IMR-90 (cell line): ENCODE results near the gene CCNYL1. TPM values are rescaled to one million over a fixed set of nuclear protein-coding genes. Genes with fewer than 3 reads are reported as not detected.

ENCODE experiments used
- ATAC-seq: fragments of 200-7000 bp; cut with Tn5 transposase; 2 replicates; pipeline ENCODE4 v1.9.1; 2020; ENCODE audit warnings: low read depth, mild to moderate bottlenecking, moderate library complexity
- BruUV-seq: library from RNA; stranded (reverse); fragments of 400-500 nt; replicated peaks from 2 replicates; lab custom pipeline; 2021; lab: Mats Ljungman, UMichigan
- CTCF ChIA-PET: fragments of 300-600 bp; formaldehyde crosslinking; extraction: SDS; loops from one replicate; lab custom pipeline; 2021; ENCODE audit warnings: antibody characterized with exemption; lab: Yijun Ruan, JAX
- POLR2A ChIA-PET: fragments of 300-600 bp; sonication (Branson Sonifier 250); formaldehyde crosslinking; loops from one replicate; lab custom pipeline; 2022; ENCODE audit warnings: antibody characterized with exemption; ENCODE audit not compliant: unreplicated experiment; lab: Charles Lee
- DNase-seq: peaks from one replicate; pipeline ENCODE4 v3.0.0; 2013
- H2AFZ ChIP-seq: replicated peaks from 2 replicates; pipeline ENCODE3; 2013; ENCODE audit warnings: low read length, mild to moderate bottlenecking; ENCODE audit not compliant: poor library complexity
- H2AK5ac ChIP-seq: 2 replicates; pipeline ENCODE4 v1.6.1; 2013; ENCODE audit warnings: low read depth, low read length, inconsistent platforms
- H2AK9ac ChIP-seq: replicated peaks from 2 replicates; pipeline ENCODE3; 2013; ENCODE audit warnings: mild to moderate bottlenecking, low read depth, low read length, moderate library complexity; ENCODE audit not compliant: poor library complexity
- H2BK120ac ChIP-seq: 2 replicates; pipeline ENCODE4 v1.6.1; 2013; ENCODE audit warnings: low read depth, low read length, inconsistent platforms
- H2BK15ac ChIP-seq: 3 replicates; pipeline ENCODE4 v1.6.1; 2013; ENCODE audit warnings: low read depth, low read length, inconsistent platforms
- H2BK20ac ChIP-seq: 2 replicates; pipeline ENCODE4 v1.6.1; 2013; ENCODE audit warnings: low read depth, mild to moderate bottlenecking, inconsistent platforms, low read length, moderate library complexity
- H2BK5ac ChIP-seq: 2 replicates; pipeline ENCODE4 v1.6.1; 2013; ENCODE audit warnings: mild to moderate bottlenecking, low read depth, low read length, inconsistent platforms; ENCODE audit not compliant: poor library complexity, severe bottlenecking
- H3K14ac ChIP-seq: replicated peaks from 2 replicates; pipeline ENCODE4 v1.6.1; 2013; ENCODE audit warnings: low read depth, low read length, inconsistent platforms
- H3K18ac ChIP-seq: 2 replicates; pipeline ENCODE4 v1.6.1; 2013; ENCODE audit warnings: low read depth, low read length, control low read depth
- H3K23ac ChIP-seq: 2 replicates; pipeline ENCODE4 v1.6.1; 2013; ENCODE audit warnings: low read depth, low read length, inconsistent platforms
- H3K27ac ChIP-seq: 2 replicates; pipeline ENCODE4 v1.5.1; 2013; ENCODE audit warnings: mild to moderate bottlenecking, control low read depth, low read length; ENCODE audit not compliant: insufficient read depth
- H3K27me3 ChIP-seq: 2 replicates; pipeline ENCODE4 v1.6.1; 2013; ENCODE audit warnings: low read length; ENCODE audit not compliant: control insufficient read depth, insufficient read depth
- H3K36me3 ChIP-seq: 2 replicates; pipeline ENCODE4 v1.6.1; 2013; ENCODE audit warnings: low read length, mixed read lengths; ENCODE audit not compliant: control insufficient read depth, insufficient read depth
- H3K4ac ChIP-seq: 2 replicates; pipeline ENCODE4 v1.6.1; 2013; ENCODE audit warnings: low read depth, low read length, inconsistent platforms
- H3K4me1 ChIP-seq: 2 replicates; pipeline ENCODE4 v1.6.1; 2013; ENCODE audit warnings: low read length, mixed read lengths; ENCODE audit not compliant: control insufficient read depth, insufficient read depth
- H3K4me2 ChIP-seq: 2 replicates; pipeline ENCODE4 v1.6.1; 2013; ENCODE audit warnings: low read depth, mild to moderate bottlenecking, control low read depth, low read length, moderate library complexity
- H3K4me3 ChIP-seq: 2 replicates; pipeline ENCODE4 v1.5.1; 2013; ENCODE audit warnings: low read depth, mild to moderate bottlenecking, control low read depth, low read length, moderate library complexity; ENCODE audit not compliant: insufficient read depth
- H3K56ac ChIP-seq: 2 replicates; pipeline ENCODE4 v1.6.1; 2013; ENCODE audit warnings: low read length, inconsistent platforms; ENCODE audit not compliant: insufficient read depth; ENCODE audit errors: extremely low read depth
- H3K79me1 ChIP-seq, 2 experiments: 2 replicates each; pipeline ENCODE4 v1.6.1; 2013; ENCODE audit warnings: low read length in 2 of 2, inconsistent platforms in 1 of 2, low read depth in 1 of 2
- H3K9ac ChIP-seq: 2 replicates; pipeline ENCODE4 v1.6.1; 2013; ENCODE audit warnings: low read depth, low read length, control low read depth
- H3K9me1 ChIP-seq: 2 replicates; pipeline ENCODE4 v1.6.1; 2013; ENCODE audit warnings: low read length, inconsistent platforms; ENCODE audit not compliant: insufficient read depth
- H3K9me3 ChIP-seq: 2 replicates; pipeline ENCODE4 v1.6.1; 2013; ENCODE audit warnings: low read length; ENCODE audit not compliant: control insufficient read depth, insufficient read depth
- H4K20me1 ChIP-seq: 2 replicates; pipeline ENCODE4 v1.6.1; 2013; ENCODE audit warnings: low read length, inconsistent platforms; ENCODE audit not compliant: insufficient read depth
- H4K5ac ChIP-seq: 2 replicates; pipeline ENCODE4 v1.6.1; 2013; ENCODE audit warnings: mild to moderate bottlenecking, low read depth, low read length, control low read depth
- H4K8ac ChIP-seq, 2 experiments: 2 replicates each; pipeline ENCODE4 v1.6.1; 2013; ENCODE audit warnings: low read depth in 2 of 2, low read length in 2 of 2, control low read depth in 1 of 2, inconsistent platforms in 1 of 2
- H4K91ac ChIP-seq: 2 replicates; pipeline ENCODE4 v1.6.1; 2013; ENCODE audit warnings: low read depth, low read length, inconsistent platforms; ENCODE audit not compliant: insufficient read depth
- BHLHE40 ChIP-seq: fragments of 150-350 bp; IDR thresholded peaks from 2 replicates; pipeline ENCODE4 v1.6.1; 2016; ENCODE audit warnings: mild to moderate bottlenecking, low read depth, low read length
- CEBPB ChIP-seq: IDR thresholded peaks from 2 replicates; pipeline ENCODE4 v1.6.1; 2012; ENCODE audit warnings: low read depth, low read length, improper control_type of control experiment
- CHD1 ChIP-seq: IDR thresholded peaks from 2 replicates; pipeline ENCODE4 v1.6.1; 2012; ENCODE audit warnings: low read depth, low read length, improper control_type of control experiment
- FOS ChIP-seq: fragments of 150-350 bp; IDR thresholded peaks from 2 replicates; pipeline ENCODE4 v1.6.1; 2016; ENCODE audit warnings: low read depth, low read length
- MAZ ChIP-seq: IDR thresholded peaks from 2 replicates; pipeline ENCODE4 v1.6.1; 2012; ENCODE audit warnings: low read depth, mild to moderate bottlenecking, low read length, improper control_type of control experiment, moderate library complexity, borderline replicate concordance
- MXI1 ChIP-seq: IDR thresholded peaks from 2 replicates; pipeline ENCODE4 v1.6.1; 2012; ENCODE audit warnings: low read depth, mild to moderate bottlenecking, low read length, moderate library complexity, borderline replicate concordance
- NFE2L2 ChIP-seq: fragments of 150-350 bp; IDR thresholded peaks from 2 replicates; pipeline ENCODE4 v1.6.1; 2016; ENCODE audit warnings: low read depth, mild to moderate bottlenecking, low read length
- POLR2A ChIP-seq: IDR thresholded peaks from 2 replicates; pipeline ENCODE4 v1.6.1; 2012; ENCODE audit warnings: mild to moderate bottlenecking, low read depth, low read length
- RFX5 ChIP-seq: IDR thresholded peaks from 2 replicates; pipeline ENCODE4 v1.8.0; 2012; ENCODE audit warnings: low read depth, mild to moderate bottlenecking, low read length, moderate library complexity
- SMC3 ChIP-seq: fragments of 150-350 bp; IDR thresholded peaks from 2 replicates; pipeline ENCODE4 v1.6.1; 2016; ENCODE audit warnings: low read depth, mild to moderate bottlenecking, antibody characterized with exemption, low read length, moderate library complexity
- dilution Hi-C: fragments of 300-500 bp; cut with HindIII; formaldehyde crosslinking; loops from one replicate; pipeline ENCODE4 v1.14.3; 2018; ENCODE audit warnings: low sequenced_read_pairs; ENCODE audit not compliant: unreplicated experiment
- in situ Hi-C: fragments of 300-500 bp; cut with MboI; formaldehyde crosslinking; loops from 3 replicates; pipeline ENCODE4 v1.14.3; 2019; ENCODE audit warnings: low sequenced_read_pairs, inconsistent platforms, mixed read lengths
- intact Hi-C: fragments of 100-400 bp; cut with micrococcal nuclease; formaldehyde crosslinking; loops from 2 replicates; pipeline ENCODE4 v1.10.0; 2022
- polyA plus RNA-seq, 3 experiments: library from polyadenylated mRNA; depleted of rRNA; stranded (reverse); fragments of >200 nt; gene quantifications; 2 replicates each; pipeline ENCODE4 v1.2.3, GENCODE V29; 2012; ENCODE audit warnings: low replicate concordance in 1 of 3
- total RNA-seq: library from RNA; depleted of rRNA; stranded (reverse); fragments of >200 nt; gene quantifications from 2 replicates; pipeline ENCODE4 v1.2.3, GENCODE V29; 2012
- TF ChIP-seq, protein P1 (sequence below): fragments of 150-350 bp; IDR thresholded peaks from 2 replicates; pipeline ENCODE4 v1.6.1; 2017; ENCODE audit warnings: mild to moderate bottlenecking, antibody characterized with exemption, low read length, low read depth
- TF ChIP-seq, protein P2 (sequence below): conservative IDR thresholded peaks from 2 replicates; pipeline ENCODE4 v1.5.1; 2012; ENCODE audit warnings: mild to moderate bottlenecking, low read depth, low read length, improper control_type of control experiment

CCNYL1 gene
- total and polyA plus RNA-seq, 2 of the 4 experiments (the other 2 are of a cell fraction), result 5.4 to 7.3 TPM

DNA sequence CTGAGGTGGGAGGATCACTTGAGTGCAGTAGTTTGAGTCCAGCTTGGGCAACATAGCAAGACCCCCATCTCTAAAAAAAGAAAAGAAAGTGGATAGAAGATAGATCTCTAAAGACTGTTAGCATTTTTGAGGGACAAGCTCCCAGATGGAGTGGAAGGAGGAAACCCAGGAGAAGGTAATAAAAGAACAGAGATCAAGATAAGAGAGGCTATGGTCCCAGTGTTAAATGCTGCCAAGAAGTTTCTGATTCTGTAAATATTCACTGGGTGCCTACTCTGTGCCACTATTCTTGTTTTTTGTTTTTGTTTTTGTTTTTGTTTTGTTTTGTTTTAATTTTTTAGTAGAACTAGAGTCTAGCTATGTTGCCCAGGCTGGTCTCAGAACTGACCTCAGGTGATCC, 32.1 kb downstream of the CCNYL1 start:
- BruUV-seq, result no TSS peak
- CTCF ChIA-PET, result interaction anchor here (0.9 kb wide), 1 partner anchor 329 kb away, joined by 4 read pairs; no protein-coding TSS in a partner anchor
- intact Hi-C loops, result loop anchor here (10.0 kb wide), 1 partner anchor 939 kb away; no protein-coding TSS in a partner anchor
- Histone ChIP-seq H2BK5ac (no peak overlapping the region), H4K8ac (no peak overlapping the region), H4K20me1 (peaks cover 6% of the 10 kb centered on the region; the same call in 1 of the 2 replicates), H3K4me1 (peaks cover 9% of the 10 kb centered on the region), H3K4me2 (no peak overlapping the region), H4K91ac (no peak overlapping the region), H3K79me1 (peaks cover 0 to 5% of the 10 kb centered on the region in 2 experiments; a peak in 2 of 4 replicates), H2AK9ac (no peak overlapping the region), H2AFZ (no peak overlapping the region), H3K4me3 (no peak overlapping the region), H3K9me1 (peaks cover 5% of the 10 kb centered on the region), H2BK120ac (no peak overlapping the region), H3K9me3 (no peaks in the 10 kb centered on the region), H2AK5ac (no peak overlapping the region), H3K23ac (no peak overlapping the region), H3K18ac (no peak overlapping the region), H3K36me3 (peaks cover 4% of the 10 kb centered on the region; the same call in 1 of the 2 replicates), H3K9ac (no peak overlapping the region), H4K5ac (no peak overlapping the region), H3K27me3 (no peaks in the 10 kb centered on the region), H3K56ac (no peak overlapping the region), H2BK15ac (no peak overlapping the region), H3K14ac (no peak overlapping the region), H2BK20ac (no peak overlapping the region), H3K27ac (no peak overlapping the region), H3K4ac (no peak overlapping the region; the same call in 1 of the 2 replicates)
- POLR2A ChIA-PET, result no interaction called here
- in situ Hi-C loops, result loop anchor here (10.0 to 25.0 kb wide), 3 partner anchors 291 to 956 kb away; partner anchors contain the start of genes IDH1 and PIKFYVE
- TF ChIP-seq SMC3 (no peak), FOS (no peak), RFX5 (no peak), MAZ (no peak), NFE2L2 (no peak), BHLHE40 (no peak), CHD1 (no peak), MXI1 (no peak), POLR2A (no peak), CEBPB (no peak)
- TF ChIP-seq, protein P1, sequence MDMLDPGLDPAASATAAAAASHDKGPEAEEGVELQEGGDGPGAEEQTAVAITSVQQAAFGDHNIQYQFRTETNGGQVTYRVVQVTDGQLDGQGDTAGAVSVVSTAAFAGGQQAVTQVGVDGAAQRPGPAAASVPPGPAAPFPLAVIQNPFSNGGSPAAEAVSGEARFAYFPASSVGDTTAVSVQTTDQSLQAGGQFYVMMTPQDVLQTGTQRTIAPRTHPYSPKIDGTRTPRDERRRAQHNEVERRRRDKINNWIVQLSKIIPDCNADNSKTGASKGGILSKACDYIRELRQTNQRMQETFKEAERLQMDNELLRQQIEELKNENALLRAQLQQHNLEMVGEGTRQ, result no peak
- TF ChIP-seq, protein P2, sequence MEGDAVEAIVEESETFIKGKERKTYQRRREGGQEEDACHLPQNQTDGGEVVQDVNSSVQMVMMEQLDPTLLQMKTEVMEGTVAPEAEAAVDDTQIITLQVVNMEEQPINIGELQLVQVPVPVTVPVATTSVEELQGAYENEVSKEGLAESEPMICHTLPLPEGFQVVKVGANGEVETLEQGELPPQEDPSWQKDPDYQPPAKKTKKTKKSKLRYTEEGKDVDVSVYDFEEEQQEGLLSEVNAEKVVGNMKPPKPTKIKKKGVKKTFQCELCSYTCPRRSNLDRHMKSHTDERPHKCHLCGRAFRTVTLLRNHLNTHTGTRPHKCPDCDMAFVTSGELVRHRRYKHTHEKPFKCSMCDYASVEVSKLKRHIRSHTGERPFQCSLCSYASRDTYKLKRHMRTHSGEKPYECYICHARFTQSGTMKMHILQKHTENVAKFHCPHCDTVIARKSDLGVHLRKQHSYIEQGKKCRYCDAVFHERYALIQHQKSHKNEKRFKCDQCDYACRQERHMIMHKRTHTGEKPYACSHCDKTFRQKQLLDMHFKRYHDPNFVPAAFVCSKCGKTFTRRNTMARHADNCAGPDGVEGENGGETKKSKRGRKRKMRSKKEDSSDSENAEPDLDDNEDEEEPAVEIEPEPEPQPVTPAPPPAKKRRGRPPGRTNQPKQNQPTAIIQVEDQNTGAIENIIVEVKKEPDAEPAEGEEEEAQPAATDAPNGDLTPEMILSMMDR, result no peak
- DNase-seq, result no peak
- dilution Hi-C loops, result no loop called here
- no peak for ATAC-seq
